ENCODE data around the gene CFAP77. TPM values are rescaled to one million over a fixed set of nuclear protein-coding genes. Genes with fewer than 3 reads are reported as not detected.

CFAP77 gene
- total RNA-seq, 1 donor from 2014 or later = under 0.01 TPM

GRCh38 chr9:132594412-132594811, 184.4 kb downstream of the CFAP77 start:
- no peak for DNase-seq (ENCODE audit: low read depth in 2 of 2)

GRCh38 chr9:132595319-132595718, 185.3 kb downstream of the CFAP77 start:
- DNase-seq (ENCODE audit: low read depth in 2 of 2) = peak in 1 of 2 donors; percentile 35

- peak in 1 of 2 donors; percentile 66 for DNase-seq (ENCODE audit: low read depth in 2 of 2)
Measured at GRCh38 chr9:132596200-132596599, 186.2 kb downstream of the CFAP77 start.

GRCh38 chr9:132597073-132597775, 187.2 kb downstream of the CFAP77 start:
- DNase-seq (ENCODE audit: low read depth in 2 of 2) = peak in 1 of 2 donors; percentile 62

- no peak for DNase-seq (ENCODE audit: low read depth in 2 of 2)
Measured at GRCh38 chr9:132600326-132600984, 190.4 kb downstream of the CFAP77 start.

GRCh38 chr9:132602207-132602606, 192.2 kb downstream of the CFAP77 start:
- DNase-seq (ENCODE audit: low read depth in 2 of 2) = no peak

GRCh38 chr9:132605387-132605786, 195.4 kb downstream of the CFAP77 start:
- no peak for DNase-seq (ENCODE audit: low read depth in 2 of 2)

GRCh38 chr9:132606066-132606465, 196.1 kb downstream of the CFAP77 start:
- no peak for DNase-seq (ENCODE audit: low read depth in 2 of 2)

- no peak for DNase-seq (ENCODE audit: low read depth in 2 of 2)
Measured at GRCh38 chr9:132609184-132609583, 199.2 kb downstream of the CFAP77 start.

GRCh38 chr9:132609829-132610228, 199.8 kb downstream of the CFAP77 start:
- DNase-seq (ENCODE audit: low read depth in 2 of 2) = peak in 1 of 2 donors; percentile 64

GRCh38 chr9:132610661-132611060, 200.7 kb downstream of the CFAP77 start:
- DNase-seq (ENCODE audit: low read depth in 2 of 2) = no peak

GRCh38 chr9:132614324-132614723, 204.3 kb downstream of the CFAP77 start:
- DNase-seq (ENCODE audit: low read depth in 2 of 2) = no peak

GRCh38 chr9:132615774-132616173, 205.8 kb downstream of the CFAP77 start:
- DNase-seq (ENCODE audit: low read depth in 2 of 2) = no peak

- DNase-seq (ENCODE audit: low read depth in 2 of 2) = no peak
Measured at GRCh38 chr9:132616725-132617124, 206.7 kb downstream of the CFAP77 start.

GRCh38 chr9:132622159-132622558, 212.1 kb downstream of the CFAP77 start:
- peak in 1 of 2 donors; percentile 32 for DNase-seq (ENCODE audit: low read depth in 2 of 2)

Other genes starting within 250 kb of the CFAP77 start
- 0.40 and 1.1 TPM in 2 replicates for gene NTNG2, start 248.2 kb upstream of the CFAP77 start, total RNA-seq
- gene SETX, start 55.2 kb upstream of the CFAP77 start, total RNA-seq = 48.4 and 74.8 TPM in 2 replicates
- gene TTF1, start 3.4 kb upstream of the CFAP77 start, total RNA-seq = 7.2 and 10.3 TPM in 2 replicates
- gene BARHL1, start 172.4 kb downstream of the CFAP77 start, total RNA-seq = not detected in 2 replicates